T-helper 9 cell (primary cell): ENCODE data around the gene ZNF646.
A peak's percentile ranks its signal among the peaks of the same experiment; 100 is the strongest.

Source experiments
- DNase-seq: peaks from one replicate; pipeline ENCODE4 v3.0.0-alpha.2; 2020
- total RNA-seq, 2 donors: gene quantifications; one replicate each; lab custom pipeline; 2026; lab: John Stamatoyannopoulos, UW

Gene ZNF646, protein sequence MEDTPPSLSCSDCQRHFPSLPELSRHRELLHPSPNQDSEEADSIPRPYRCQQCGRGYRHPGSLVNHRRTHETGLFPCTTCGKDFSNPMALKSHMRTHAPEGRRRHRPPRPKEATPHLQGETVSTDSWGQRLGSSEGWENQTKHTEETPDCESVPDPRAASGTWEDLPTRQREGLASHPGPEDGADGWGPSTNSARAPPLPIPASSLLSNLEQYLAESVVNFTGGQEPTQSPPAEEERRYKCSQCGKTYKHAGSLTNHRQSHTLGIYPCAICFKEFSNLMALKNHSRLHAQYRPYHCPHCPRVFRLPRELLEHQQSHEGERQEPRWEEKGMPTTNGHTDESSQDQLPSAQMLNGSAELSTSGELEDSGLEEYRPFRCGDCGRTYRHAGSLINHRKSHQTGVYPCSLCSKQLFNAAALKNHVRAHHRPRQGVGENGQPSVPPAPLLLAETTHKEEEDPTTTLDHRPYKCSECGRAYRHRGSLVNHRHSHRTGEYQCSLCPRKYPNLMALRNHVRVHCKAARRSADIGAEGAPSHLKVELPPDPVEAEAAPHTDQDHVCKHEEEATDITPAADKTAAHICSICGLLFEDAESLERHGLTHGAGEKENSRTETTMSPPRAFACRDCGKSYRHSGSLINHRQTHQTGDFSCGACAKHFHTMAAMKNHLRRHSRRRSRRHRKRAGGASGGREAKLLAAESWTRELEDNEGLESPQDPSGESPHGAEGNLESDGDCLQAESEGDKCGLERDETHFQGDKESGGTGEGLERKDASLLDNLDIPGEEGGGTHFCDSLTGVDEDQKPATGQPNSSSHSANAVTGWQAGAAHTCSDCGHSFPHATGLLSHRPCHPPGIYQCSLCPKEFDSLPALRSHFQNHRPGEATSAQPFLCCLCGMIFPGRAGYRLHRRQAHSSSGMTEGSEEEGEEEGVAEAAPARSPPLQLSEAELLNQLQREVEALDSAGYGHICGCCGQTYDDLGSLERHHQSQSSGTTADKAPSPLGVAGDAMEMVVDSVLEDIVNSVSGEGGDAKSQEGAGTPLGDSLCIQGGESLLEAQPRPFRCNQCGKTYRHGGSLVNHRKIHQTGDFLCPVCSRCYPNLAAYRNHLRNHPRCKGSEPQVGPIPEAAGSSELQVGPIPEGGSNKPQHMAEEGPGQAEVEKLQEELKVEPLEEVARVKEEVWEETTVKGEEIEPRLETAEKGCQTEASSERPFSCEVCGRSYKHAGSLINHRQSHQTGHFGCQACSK (N-terminal part only)
- 51.4 to 96.3 reads per million in 2 donors for total RNA-seq

DNA sequence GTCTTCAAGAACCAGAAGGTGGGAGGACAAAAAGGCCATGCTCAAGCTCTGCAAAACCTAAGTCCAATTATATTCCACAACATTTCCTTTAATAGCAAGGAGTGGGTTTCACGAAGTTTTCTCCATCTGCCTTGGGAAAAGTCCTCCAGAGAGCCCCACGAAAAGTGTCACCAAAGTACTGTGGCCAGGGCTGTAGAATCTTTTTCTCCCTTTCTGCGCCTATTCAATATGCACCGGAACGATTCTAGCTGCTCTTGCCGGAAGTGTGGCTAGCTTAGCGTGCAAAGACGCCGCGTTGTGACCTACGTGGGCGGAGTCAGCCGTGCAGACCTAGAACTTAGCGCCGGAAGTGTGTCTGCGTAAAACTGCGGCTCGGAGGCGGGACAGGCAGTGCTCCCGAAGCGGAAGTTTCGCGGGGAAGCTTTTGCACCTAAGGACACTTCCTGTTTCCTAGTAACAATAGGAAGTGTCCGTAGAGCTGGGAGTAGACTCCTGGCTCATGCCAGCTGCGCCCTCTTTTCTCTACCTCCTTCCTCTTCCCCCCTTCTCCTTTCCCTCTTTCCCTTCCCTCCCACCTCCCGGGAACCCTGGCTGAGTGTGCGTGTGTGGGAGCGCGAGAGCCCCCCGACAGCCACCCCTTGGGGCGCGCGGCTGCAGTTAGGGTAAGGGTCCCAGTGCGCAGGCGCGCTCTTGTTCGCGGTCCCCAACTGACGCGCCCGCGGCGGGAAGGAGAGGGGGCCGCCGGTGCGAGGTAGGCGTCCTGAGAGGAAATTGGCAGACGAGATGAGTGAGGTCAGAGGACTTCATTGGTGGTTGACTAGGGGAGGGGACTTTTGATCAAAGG, at the start of gene ZNF646, which contains the start of gene ZNF668:
ZNF646 (plus strand) TSS at position 453 of the 844 bp plus-strand sequence. CDS start 1,903 bp downstream, outside the sequence.
ZNF668 (minus strand) TSS at position 271 of the 844 bp plus-strand sequence. CDS start 9,781 bp downstream, outside the sequence.
- peak; percentile 95 for DNase-seq

DNA sequence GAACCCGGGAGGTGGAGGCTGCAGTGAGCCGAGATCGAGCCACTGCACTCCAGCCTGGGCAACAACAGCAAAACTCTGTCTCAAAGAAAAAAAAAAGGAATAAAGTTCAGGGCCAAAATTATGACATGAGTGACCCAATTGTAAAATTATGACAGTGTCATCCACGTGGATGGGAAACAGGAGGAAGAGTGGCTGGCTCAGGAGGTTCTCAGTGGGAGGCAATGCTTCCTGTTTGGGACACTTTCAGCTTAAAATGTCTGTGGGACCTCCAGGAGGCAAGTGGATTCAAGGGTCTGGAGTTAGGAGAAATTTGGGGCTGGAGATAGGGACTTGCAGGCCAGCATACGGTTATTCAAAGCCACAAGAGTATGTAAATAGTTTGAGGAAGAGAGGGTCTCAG, 48.9 kb upstream of the ZNF646 start:
- no peak for DNase-seq

DNA sequence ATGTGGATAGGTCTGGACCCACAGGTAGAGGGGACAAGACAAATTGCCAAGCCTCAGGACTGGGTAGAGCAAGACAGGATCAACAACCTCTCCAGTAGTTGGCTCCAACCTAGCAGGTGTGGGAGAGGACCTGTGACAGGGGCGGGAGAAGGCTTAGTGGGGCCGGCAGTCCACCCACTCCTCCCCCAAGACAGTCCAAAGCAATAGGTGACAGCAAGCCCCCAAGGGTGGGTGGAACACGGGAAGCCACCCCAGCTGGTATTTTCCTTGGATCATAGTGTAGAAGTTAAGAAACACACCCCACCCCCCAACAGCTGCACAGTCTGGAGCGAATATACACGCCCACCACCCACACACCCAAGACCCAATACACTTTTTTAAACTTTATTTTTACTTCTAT, 45.0 kb upstream of the ZNF646 start:
- DNase-seq: no peak

DNA sequence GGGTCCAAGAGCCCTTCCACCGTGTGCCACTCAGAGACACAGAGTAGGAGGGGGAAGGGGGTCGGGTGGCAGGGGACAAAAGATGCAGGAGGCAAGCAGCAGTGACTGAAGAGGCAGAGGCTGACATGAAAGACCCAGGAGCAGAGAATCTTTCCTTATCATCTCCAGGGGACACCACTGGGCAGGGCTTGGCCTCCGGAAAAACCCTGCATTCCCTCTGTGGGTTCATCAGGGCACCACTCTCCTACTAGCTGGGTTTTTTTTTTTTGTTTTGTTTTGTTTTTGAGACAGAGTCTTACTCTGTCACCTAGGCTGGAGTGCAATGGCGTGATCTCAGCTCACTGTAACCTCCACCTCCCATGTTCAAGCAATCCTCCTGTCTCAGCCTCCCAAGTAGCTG, 42.9 kb upstream of the ZNF646 start:
- DNase-seq: no peak

DNA sequence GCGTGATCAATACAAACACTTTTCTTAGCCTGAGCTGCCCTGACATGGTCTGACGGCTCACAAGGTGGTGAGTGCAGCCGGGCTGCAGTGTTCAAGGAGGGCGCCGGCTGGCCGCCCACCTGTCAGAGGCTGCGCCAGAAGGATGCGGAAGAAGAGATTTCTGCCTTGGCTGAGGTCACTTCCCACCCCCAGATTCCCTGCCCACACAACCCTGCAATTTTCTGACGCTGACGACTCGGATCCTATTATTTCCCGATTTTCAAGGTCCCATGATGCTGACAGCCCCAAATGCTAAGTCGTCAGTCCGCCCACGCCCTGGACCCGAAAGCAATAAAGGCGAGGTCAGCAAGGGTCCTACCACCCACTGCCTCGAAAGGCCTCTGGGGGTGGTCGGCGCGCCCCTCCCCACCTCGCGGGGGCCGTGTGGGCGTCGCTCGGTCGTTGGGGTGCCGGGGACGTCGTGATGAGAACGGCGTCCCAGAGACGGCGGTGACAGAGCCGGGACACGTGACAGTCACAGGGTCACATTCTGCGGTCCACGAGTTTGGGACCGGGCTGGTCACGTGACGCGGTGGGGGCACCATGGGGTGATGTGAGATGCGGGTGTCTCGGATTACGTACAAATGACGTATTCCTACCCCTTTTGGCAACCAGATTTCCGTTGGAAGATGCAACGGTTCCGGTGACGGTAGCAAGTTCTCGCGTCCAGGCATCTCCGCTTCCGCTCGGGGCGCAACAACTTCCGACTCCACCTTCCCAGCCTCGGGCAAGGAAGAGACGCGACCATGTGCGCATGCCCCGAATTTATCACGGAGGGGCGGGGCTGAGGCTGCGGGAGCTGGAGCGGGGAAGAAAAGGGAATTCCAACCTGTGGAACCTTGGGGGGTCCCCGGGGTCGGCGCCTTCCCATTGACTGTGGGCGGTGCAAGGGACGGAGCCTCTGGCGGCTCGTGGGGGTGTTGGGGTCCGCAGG, 41.2 kb upstream of the ZNF646 start, which contains the start of gene STX4:
STX4 (plus strand) TSS at position 823 of the 973 bp plus-strand sequence. CDS start 248 bp downstream, outside the sequence.
- peak; percentile 98 for DNase-seq

DNA sequence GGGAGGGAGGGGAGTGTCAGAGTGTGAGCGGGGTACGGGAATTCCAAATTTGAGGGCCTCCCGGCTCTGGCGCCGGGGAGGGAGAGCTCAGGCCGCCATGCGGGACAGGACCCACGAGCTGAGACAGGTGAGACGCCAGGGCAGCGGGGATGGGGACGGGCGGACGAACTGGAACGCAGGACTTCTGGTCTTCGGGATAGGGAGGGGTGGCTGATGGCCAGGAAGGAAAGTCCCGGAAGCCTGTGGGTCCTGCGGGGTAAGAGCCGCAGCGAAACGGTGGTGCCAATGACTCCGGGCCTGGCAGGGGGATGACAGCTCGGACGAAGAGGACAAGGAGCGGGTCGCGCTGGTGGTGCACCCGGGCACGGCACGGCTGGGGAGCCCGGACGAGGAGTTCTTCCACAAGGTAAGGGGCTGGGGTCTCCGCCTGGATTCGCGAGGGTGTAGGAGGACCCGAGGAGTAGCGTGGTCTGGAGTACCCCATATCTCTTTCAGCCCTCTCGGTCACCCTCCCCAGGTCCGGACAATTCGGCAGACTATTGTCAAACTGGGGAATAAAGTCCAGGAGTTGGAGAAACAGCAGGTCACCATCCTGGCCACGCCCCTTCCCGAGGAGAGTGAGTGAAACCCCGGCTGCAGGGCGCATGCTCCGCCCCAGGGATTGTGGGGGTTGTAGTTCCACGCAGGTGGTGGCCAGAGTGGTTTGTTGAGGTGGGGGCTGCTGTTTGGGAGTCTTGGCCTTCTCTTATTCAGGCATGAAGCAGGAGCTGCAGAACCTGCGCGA, 40.3 kb upstream of the ZNF646 start:
- peak; percentile 83 for DNase-seq

DNA sequence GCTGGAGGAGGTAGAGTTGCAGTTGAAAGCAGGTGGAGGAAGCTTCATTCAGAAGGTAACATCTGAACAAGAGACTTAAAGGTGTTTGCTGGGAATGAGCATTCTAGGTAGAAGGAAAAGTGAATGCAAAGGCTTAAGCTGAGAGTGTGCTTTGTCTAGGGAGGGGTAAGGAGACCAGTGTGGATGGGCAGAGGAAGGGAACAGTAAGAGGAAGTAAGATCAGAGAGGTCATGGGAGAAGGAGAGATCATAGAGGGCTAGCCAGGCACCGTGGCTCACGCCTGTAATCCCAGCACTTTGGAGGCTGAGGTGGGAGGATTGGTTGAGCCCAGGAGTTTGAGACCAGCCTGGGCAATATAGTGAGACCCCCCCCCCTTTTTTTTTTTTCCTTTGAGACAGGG, 37.5 kb upstream of the ZNF646 start:
- DNase-seq: no peak

DNA sequence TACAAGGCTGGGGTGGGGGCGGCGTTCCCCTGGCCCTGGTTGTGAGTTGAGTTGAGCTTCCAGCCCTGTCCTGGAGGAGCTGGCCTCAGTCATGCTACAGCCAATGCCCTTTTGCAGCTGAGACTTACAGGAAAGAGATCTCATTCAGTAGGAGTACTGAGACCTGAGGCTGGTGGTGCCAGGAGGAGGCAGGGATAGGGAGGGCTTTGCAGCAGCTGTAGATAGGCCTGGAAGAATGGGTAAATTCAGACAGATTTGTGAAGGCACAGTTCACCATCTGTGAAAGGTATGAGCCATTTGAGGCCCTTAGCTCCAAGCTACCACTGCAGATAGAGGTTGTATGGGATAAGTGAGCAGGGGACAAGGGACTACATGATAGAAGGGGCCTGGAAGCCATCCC, 35.2 kb upstream of the ZNF646 start:
- DNase-seq: no peak

DNA sequence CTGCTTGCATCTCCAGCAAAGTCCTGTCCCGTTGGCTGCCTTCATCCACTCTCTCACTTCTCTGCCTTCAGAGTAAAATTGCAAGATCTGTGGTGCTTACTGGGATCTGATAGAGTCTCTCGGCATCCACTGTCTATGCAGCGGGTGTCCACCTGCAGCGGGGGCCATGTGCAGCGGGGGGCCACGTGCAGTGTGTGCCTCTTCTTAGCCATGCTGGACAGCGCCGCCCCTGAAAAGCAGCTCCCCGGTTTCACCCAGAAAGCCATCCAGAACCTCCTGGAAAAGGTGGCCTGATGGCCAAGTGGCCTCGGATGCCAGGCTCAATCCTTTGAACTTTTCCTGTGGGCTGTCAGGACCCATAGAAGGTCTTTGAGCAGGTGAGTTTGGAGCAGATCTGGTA, 31.4 kb upstream of the ZNF646 start:
- no peak for DNase-seq

DNA sequence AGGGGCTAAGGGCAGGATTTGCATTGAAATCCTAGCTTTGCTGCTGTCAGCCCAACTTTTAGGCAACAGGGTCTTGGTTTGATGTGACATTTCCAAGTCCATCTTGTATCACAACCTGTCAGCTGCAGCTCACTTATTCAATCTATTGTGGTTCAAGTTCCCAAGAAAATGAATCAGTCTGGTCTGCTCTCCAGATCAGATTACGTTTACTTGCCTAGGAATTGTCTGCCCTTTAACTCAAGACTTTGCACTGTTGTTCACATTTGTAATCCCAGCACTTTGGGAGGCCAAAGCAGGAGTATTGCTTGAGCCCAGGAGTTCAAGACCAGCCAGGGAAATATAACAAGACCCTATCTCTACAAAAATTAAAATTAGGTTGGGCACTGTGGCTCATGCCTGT, 30.9 kb upstream of the ZNF646 start:
- DNase-seq: no peak

DNA sequence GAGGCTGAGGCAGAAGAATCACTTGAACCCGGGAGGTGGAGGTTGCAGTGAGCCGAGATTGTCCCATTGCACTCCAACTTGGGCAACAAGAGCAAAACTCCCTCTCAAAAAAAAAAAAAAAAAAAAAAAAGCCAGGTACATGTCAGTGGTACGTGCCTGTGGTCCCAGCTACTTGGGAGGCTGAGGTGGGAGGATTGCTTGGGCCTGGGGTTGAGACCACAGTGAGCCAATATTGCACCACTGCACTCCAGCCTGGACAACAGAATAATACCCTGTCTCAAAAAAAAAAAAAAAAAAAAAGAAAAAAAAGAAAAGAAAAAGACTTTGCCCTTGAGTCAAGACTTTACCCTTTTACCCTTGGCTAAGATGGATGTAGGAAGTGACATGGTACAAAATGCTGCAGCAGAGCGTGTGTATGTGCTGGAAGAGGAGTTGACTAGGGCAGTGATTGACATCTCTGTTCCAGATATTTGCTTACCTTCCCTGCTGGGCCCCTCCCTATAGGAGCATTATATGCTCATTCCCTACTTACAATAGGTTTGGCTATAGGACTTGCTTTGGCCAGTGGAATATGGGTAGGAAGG, 30.2 kb upstream of the ZNF646 start:
- DNase-seq: no peak

DNA sequence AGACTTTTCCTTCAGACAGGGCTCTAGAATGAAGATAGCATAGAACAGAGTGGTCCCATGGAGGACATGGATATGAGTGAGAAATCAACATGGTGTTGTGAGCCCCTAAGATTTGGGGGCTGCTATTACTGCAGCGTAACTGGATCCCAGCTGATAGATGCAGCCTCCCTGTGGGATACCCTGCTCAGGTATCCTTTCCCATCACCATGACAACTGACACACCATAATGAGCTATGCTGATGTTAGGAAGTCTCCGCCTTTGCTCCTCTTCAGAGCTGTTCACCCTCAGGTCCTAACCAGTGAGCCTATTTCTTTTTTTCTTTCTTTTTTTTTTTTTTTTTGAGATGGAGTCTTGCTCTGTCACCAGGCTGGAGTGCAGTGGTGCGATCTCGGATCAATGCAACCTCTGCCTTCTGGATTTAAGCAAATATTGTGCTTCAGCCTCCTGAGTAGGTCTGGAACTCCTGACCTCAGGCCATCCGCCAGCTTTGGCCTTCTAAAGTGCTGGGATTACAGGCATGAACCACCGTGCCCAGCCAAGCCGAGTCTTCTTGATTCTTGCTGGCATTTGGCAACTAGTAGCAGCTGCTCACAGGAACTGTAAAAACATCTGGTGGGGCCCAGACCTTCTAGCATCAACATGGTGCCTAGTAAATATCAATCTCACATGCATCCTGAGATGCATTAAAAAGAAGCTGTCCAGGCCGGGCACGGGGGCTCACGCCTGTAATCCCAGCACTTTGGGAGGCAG, 23.8 kb upstream of the ZNF646 start:
- DNase-seq: no peak

DNA sequence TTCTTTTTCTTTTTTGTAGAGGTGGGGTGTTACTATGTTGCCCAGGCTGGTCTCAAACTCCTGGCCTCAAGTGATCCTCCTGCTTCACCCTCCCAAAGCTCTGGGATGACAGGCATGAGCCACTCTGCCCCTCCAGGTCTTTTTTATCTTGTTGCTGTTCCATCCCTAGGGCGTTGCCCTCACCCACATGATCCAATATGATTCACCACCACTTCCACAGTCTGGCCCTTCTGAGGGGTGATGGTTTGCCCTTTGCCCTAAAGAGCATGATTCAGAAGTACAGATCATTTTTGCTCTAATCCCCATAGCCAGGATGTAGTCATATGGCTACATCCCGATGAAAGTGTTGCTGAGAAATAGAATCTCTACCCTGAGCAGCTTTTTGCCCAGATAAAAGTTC, 22.1 kb upstream of the ZNF646 start:
- DNase-seq: no peak

DNA sequence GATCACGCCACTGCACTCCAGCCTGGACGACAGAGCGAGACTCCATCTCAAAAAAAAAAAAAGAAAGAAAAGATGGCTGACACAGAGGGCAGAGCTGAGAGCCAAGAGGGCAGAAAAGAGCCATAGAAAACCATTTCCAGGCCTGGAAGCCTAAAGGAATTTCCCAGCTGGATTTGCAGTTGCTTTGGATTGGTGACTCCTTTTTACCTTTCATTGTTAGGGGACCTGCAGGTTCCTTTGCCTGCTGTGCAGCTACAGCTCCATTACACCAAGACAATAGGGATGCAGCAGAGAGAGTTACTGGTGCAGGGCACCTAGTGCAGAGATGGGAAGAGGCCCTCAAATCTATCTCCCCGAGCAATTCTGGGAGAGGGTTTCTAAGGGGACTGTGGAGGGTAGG, 18.6 kb upstream of the ZNF646 start:
- no peak for DNase-seq

DNA sequence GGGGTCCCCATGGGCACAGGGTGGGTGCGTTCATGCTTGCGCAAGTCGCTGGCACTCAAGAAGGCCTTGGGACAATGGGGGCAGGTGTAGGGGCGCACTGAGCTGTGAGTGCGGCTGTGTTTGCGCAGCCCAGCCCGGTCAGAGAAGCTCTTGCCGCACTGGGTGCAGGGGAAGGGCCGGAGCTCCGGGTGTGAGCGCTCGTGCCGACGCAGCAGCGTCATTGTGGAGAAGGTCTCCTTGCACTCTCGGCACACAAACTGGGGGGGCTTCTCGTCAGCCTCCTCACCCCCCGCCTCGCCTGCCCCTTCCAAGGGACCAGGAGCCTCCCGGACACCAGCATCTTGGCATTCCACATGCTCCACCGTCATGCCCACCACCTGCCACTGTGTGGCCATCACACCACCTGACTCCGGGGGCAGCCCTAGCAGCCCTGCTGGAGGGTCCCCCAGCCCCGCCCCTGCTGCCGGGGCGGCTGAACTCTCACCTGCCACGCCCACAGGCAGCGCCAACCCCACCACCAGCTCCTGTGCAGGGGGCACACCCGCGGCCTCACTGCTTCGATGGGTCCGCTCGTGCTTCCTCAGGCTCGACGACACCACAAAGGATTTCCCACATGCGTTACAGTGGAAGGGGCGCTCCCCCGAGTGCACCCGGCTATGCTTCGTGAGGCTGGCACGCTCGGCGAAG, 13.0 kb upstream of the ZNF646 start:
- no peak for DNase-seq

DNA sequence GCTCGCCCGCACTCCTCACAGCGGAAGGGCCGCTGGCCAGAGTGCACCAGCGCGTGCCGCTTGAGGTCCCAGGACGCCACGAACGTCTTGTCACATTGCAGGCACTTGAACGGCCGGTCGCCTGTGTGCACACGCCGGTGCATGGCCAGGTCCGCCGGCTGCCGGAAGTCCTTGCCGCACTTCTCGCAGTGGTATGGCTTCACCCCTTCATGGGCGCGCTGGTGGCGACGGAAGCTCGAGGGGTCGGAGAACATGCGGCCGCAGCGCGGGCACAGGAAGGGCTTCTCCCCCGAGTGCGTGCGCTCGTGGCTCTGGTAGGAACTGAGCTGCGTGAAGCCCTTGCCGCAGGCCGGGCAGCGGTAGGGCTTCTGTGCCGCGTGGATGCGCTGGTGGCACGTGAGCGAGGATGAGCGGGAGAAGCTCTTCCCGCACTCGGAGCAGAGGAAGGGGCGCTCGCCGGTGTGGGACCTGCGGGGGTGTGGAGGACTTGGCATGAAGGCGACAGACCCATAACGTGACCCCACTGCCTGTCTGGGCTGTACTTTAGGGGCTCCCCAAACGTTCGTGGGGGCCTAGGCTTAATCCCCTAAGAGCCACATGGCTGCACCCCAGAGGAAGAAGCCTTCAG, 12.3 kb upstream of the ZNF646 start:
- DNase-seq: no peak

DNA sequence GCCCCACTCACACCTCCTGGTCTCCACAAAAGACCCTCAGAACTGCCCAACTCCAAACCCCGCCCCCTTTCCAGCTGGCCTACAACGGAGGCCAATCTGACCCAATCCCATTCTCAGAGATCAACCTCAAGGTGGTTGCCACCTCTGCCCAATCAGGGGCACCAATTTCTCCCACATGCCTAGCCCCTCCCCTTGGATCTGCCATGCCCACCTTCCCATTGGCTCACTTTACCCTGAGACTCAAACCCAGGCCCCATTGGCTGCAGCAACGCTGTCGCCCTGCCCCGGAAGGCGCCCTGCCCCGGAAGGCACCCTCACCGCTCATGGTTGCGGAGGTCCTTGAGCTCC, 10.8 kb upstream of the ZNF646 start:
- no peak for DNase-seq
